HepG2 (cell line): ENCODE data around the gene PLPPR3. TPM values are rescaled to one million over a fixed set of nuclear protein-coding genes. Genes with fewer than 3 reads are reported as not detected.

Source experiments
- ESRRA ChIP-seq: sonication (generic); formaldehyde crosslinking; IDR thresholded peaks from 2 replicates; pipeline ENCODE4 v1.5.1; 2020; ENCODE audit warnings: mild to moderate bottlenecking, low read depth, missing genetic modification reagents
- ETV6 ChIP-seq: sonication (generic); formaldehyde crosslinking; conservative IDR thresholded peaks from 2 replicates; pipeline ENCODE4 v1.4.0; 2020; ENCODE audit warnings: missing genetic modification reagents
- FOXO1 ChIP-seq: sonication (generic); formaldehyde crosslinking; IDR thresholded peaks from 2 replicates; pipeline ENCODE4 v1.4.0; 2020; ENCODE audit warnings: missing genetic modification reagents
- JUNB ChIP-seq: sonication (generic); formaldehyde crosslinking; IDR thresholded peaks from 2 replicates; pipeline ENCODE4 v1.8.0; 2022; ENCODE audit warnings: missing genetic modification reagents, mild to moderate bottlenecking, borderline replicate concordance
- KDM5A ChIP-seq: fragments of 200-600 bp; sonication (generic); IDR thresholded peaks from 2 replicates; pipeline ENCODE4 v1.7.0; 2018; ENCODE audit warnings: antibody characterized with exemption, mild to moderate bottlenecking, low read length, borderline replicate concordance
- KLF15 ChIP-seq: sonication (generic); formaldehyde crosslinking; IDR thresholded peaks from 2 replicates; pipeline ENCODE4 v1.8.1; 2023; ENCODE audit warnings: borderline replicate concordance, mild to moderate bottlenecking, inconsistent platforms, missing genetic modification reagents, mixed read lengths
- RBFOX2 ChIP-seq: fragments of 200-400 bp; formaldehyde crosslinking; IDR thresholded peaks from 2 replicates; pipeline ENCODE4 v1.6.1; 2017; ENCODE audit warnings: low read depth, mild to moderate bottlenecking, low read length
- SMAD1 ChIP-seq: sonication (generic); formaldehyde crosslinking; IDR thresholded peaks from 2 replicates; pipeline ENCODE4 v1.4.0; 2020; ENCODE audit warnings: missing genetic modification reagents, low read depth, mild to moderate bottlenecking, borderline replicate concordance
- SMARCE1 ChIP-seq: fragments of 450-650 bp; IDR thresholded peaks from 2 replicates; pipeline ENCODE4 v1.6.1; 2017; ENCODE audit warnings: borderline replicate concordance
- TARDBP ChIP-seq: sonication (generic); formaldehyde crosslinking; IDR thresholded peaks from 2 replicates; pipeline ENCODE4 v1.8.0; 2022; ENCODE audit warnings: mild to moderate bottlenecking, missing genetic modification reagents
- U2AF1 ChIP-seq: fragments of 200-400 bp; formaldehyde crosslinking; optimal IDR thresholded peaks from 2 replicates; pipeline ENCODE3; 2017; ENCODE audit warnings: mild to moderate bottlenecking, low read depth, low read length
- ZNF12 ChIP-seq: sonication (generic); formaldehyde crosslinking; IDR thresholded peaks from 2 replicates; pipeline ENCODE4 v1.5.0; 2020; ENCODE audit warnings: missing genetic modification reagents
- ZNF496 ChIP-seq: sonication (generic); formaldehyde crosslinking; IDR thresholded peaks from 2 replicates; pipeline ENCODE4 v1.8.1; 2023; ENCODE audit warnings: mild to moderate bottlenecking, moderate library complexity, missing genetic modification reagents; ENCODE audit not compliant: insufficient replicate concordance
- ZNF572 ChIP-seq: sonication (generic); formaldehyde crosslinking; IDR thresholded peaks from 2 replicates; pipeline ENCODE4 v1.5.1; 2020; ENCODE audit warnings: mild to moderate bottlenecking, missing genetic modification reagents
- ZNF577 ChIP-seq: sonication (generic); formaldehyde crosslinking; IDR thresholded peaks from 2 replicates; pipeline ENCODE4 v1.4.0; 2020; ENCODE audit warnings: mild to moderate bottlenecking, low read depth, missing genetic modification reagents, borderline replicate concordance
- ZNF766 ChIP-seq: sonication (generic); formaldehyde crosslinking; IDR thresholded peaks from 2 replicates; pipeline ENCODE4 v1.5.0; 2020; ENCODE audit warnings: missing genetic modification reagents, borderline replicate concordance
- ZNF839 ChIP-seq: sonication (generic); formaldehyde crosslinking; IDR thresholded peaks from 2 replicates; pipeline ENCODE4 v1.4.0; 2020; ENCODE audit warnings: missing genetic modification reagents, mild to moderate bottlenecking, borderline replicate concordance
- ZSCAN30 ChIP-seq: sonication (generic); formaldehyde crosslinking; IDR thresholded peaks from 2 replicates; pipeline ENCODE4 v1.5.0; 2020; ENCODE audit warnings: mild to moderate bottlenecking, missing genetic modification reagents
- polyA plus RNA-seq, 8 experiments: library from polyadenylated mRNA; depleted of rRNA in 3 of 8; stranded (reverse) in 7 of 8; unstranded in 1 of 8; fragments of >200 nt; fragmentation: Illumina TruSeq in 4 of 8; extraction: Trizol in 4 of 8; gene quantifications; 2 replicates each; pipeline versions ENCODE4 v1.2.1 to v1.2.3, GENCODE V29; 2011 to 2016; ENCODE audit warnings: low read depth in 4 of 8, missing spikeins in 1 of 8, mixed read lengths in 1 of 8; ENCODE audit not compliant: insufficient read depth in 1 of 8
- total RNA-seq, 5 experiments: library from RNA; depleted of rRNA; stranded (reverse); fragments of >200 nt; fragmentation: Illumina TruSeq; extraction: Trizol; gene quantifications; 2 replicates each; pipeline ENCODE4 v1.2.3, GENCODE V29; 2016; ENCODE audit warnings: low read depth in 1 of 5
- TF ChIP-seq, protein P1 (sequence below): sonication (generic); formaldehyde crosslinking; IDR thresholded peaks from 2 replicates; pipeline ENCODE4 v1.4.0; 2020; ENCODE audit warnings: low read depth, mild to moderate bottlenecking, missing genetic modification reagents
- TF ChIP-seq, protein P2 (sequence below): sonication (generic); formaldehyde crosslinking; IDR thresholded peaks from 2 replicates; pipeline ENCODE4 v1.5.1; 2020; ENCODE audit warnings: mild to moderate bottlenecking, missing genetic modification reagents, borderline replicate concordance
- TF ChIP-seq, protein P3 (sequence below): sonication (generic); formaldehyde crosslinking; IDR thresholded peaks from 2 replicates; pipeline ENCODE4 v1.4.0; 2020; ENCODE audit warnings: missing genetic modification reagents
- TF ChIP-seq, protein P4 (sequence below): sonication (generic); formaldehyde crosslinking; IDR thresholded peaks from 2 replicates; pipeline ENCODE4 v1.4.0; 2020; ENCODE audit warnings: mild to moderate bottlenecking, missing genetic modification reagents

PLPPR3 gene
- total and polyA plus RNA-seq, 2 of the 13 experiments (the other 11 are each of a cell fraction or from before 2014, with no cell fraction given), result 0.07 to 0.16 TPM

- TF ChIP-seq SMAD1 (CRISPR knock-in tag), result no peak
- TF ChIP-seq U2AF1, result no peak
- TF ChIP-seq SMARCE1, result no peak
- TF ChIP-seq ZNF12 (CRISPR knock-in tag), result peak; percentile 37; the same call in 1 of the 2 replicates
- TF ChIP-seq TARDBP (CRISPR knock-in tag), result peak; percentile 80; the same call in 1 of the 2 replicates
- TF ChIP-seq ZNF496, result no peak
- TF ChIP-seq ZSCAN30 (CRISPR knock-in tag), result no peak
- TF ChIP-seq, protein P1, sequence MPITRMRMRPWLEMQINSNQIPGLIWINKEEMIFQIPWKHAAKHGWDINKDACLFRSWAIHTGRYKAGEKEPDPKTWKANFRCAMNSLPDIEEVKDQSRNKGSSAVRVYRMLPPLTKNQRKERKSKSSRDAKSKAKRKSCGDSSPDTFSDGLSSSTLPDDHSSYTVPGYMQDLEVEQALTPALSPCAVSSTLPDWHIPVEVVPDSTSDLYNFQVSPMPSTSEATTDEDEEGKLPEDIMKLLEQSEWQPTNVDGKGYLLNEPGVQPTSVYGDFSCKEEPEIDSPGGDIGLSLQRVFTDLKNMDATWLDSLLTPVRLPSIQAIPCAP (CRISPR knock-in tag), result no peak
- no peak for TF ChIP-seq ZNF577
- no peak for TF ChIP-seq ZNF839 (CRISPR knock-in tag)
- peak; percentile 76 for TF ChIP-seq FOXO1 (CRISPR knock-in tag)
- no peak for TF ChIP-seq ESRRA
- peak; percentile 87; the same call in 1 of the 2 replicates for TF ChIP-seq ZNF766 (CRISPR knock-in tag)
- TF ChIP-seq JUNB, result no peak
- TF ChIP-seq KDM5A, result no peak
- TF ChIP-seq ETV6 (CRISPR knock-in tag), result no peak
- TF ChIP-seq, protein P2, sequence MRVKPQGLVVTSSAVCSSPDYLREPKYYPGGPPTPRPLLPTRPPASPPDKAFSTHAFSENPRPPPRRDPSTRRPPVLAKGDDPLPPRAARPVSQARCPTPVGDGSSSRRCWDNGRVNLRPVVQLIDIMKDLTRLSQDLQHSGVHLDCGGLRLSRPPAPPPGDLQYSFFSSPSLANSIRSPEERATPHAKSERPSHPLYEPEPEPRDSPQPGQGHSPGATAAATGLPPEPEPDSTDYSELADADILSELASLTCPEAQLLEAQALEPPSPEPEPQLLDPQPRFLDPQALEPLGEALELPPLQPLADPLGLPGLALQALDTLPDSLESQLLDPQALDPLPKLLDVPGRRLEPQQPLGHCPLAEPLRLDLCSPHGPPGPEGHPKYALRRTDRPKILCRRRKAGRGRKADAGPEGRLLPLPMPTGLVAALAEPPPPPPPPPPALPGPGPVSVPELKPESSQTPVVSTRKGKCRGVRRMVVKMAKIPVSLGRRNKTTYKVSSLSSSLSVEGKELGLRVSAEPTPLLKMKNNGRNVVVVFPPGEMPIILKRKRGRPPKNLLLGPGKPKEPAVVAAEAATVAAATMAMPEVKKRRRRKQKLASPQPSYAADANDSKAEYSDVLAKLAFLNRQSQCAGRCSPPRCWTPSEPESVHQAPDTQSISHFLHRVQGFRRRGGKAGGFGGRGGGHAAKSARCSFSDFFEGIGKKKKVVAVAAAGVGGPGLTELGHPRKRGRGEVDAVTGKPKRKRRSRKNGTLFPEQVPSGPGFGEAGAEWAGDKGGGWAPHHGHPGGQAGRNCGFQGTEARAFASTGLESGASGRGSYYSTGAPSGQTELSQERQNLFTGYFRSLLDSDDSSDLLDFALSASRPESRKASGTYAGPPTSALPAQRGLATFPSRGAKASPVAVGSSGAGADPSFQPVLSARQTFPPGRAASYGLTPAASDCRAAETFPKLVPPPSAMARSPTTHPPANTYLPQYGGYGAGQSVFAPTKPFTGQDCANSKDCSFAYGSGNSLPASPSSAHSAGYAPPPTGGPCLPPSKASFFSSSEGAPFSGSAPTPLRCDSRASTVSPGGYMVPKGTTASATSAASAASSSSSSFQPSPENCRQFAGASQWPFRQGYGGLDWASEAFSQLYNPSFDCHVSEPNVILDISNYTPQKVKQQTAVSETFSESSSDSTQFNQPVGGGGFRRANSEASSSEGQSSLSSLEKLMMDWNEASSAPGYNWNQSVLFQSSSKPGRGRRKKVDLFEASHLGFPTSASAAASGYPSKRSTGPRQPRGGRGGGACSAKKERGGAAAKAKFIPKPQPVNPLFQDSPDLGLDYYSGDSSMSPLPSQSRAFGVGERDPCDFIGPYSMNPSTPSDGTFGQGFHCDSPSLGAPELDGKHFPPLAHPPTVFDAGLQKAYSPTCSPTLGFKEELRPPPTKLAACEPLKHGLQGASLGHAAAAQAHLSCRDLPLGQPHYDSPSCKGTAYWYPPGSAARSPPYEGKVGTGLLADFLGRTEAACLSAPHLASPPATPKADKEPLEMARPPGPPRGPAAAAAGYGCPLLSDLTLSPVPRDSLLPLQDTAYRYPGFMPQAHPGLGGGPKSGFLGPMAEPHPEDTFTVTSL (CRISPR knock-in tag), result no peak
- TF ChIP-seq, protein P3, sequence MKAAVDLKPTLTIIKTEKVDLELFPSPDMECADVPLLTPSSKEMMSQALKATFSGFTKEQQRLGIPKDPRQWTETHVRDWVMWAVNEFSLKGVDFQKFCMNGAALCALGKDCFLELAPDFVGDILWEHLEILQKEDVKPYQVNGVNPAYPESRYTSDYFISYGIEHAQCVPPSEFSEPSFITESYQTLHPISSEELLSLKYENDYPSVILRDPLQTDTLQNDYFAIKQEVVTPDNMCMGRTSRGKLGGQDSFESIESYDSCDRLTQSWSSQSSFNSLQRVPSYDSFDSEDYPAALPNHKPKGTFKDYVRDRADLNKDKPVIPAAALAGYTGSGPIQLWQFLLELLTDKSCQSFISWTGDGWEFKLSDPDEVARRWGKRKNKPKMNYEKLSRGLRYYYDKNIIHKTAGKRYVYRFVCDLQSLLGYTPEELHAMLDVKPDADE (CRISPR knock-in tag), result peak; percentile 92; the same call in 1 of the 2 replicates
- no peak for TF ChIP-seq KLF15 (CRISPR knock-in tag)
- TF ChIP-seq RBFOX2, result no peak
- TF ChIP-seq, protein P4, sequence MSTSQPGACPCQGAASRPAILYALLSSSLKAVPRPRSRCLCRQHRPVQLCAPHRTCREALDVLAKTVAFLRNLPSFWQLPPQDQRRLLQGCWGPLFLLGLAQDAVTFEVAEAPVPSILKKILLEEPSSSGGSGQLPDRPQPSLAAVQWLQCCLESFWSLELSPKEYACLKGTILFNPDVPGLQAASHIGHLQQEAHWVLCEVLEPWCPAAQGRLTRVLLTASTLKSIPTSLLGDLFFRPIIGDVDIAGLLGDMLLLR, result no peak; the same call in 1 of the 2 replicates
- TF ChIP-seq ZNF572 (CRISPR knock-in tag), result no peak
These were observed 42.7 kb downstream of the PLPPR3 start (continued) for GRCh38 chr19:778910-779653.
